HG03064 (cell line): ENCODE data around the gene SREBF1.

Experiments used
- ATAC-seq: cut with Tn5 transposase; IDR thresholded peaks from one replicate; pipeline ENCODE4 v1.9.1; 2021; ENCODE audit warnings: low read depth; ENCODE audit not compliant: unreplicated experiment

The SREBF1 gene

GRCh38 chr17:17784657-17785267 is 52.0 kb downstream of the SREBF1 start:
- no peak for ATAC-seq

GRCh38 chr17:17783825-17784656 is 52.7 kb downstream of the SREBF1 start:
- ATAC-seq: no peak

DNA sequence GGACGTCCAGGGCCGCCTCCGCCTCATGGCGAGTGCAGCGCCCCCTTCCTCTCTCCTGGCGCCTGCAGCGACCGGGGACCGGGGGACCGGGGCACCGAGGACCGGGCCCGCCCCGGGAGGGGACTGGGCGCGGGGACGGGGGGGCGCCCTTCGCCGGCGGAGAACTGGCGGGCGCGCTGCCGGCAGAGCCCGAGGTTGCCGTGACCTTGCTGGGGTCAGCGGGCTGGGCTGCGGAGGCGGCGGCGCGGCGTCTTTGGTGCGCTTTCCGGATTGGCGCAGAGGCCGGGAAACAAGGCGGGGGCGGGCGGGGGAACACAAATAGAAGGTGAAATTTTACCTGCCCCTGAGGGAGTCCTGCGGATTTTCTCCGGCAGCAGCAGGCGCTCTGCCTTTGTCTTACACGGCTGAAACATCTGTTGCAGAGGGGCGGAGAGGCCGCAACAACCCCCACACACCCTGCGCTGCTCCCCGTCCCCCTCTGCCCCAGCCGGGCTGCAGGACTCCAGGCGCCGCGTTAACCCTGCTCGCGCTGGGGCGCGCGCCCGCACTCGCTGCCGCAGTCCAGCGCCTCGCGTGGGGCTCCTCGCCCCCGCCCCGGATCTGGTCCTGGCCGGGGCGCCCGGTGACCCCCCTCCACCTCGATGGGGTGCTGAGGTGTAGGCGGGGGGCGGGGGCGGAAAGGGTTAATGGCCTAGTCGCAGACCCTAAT is 53.5 kb downstream of the SREBF1 start:
- ATAC-seq: peak; percentile 44

DNA sequence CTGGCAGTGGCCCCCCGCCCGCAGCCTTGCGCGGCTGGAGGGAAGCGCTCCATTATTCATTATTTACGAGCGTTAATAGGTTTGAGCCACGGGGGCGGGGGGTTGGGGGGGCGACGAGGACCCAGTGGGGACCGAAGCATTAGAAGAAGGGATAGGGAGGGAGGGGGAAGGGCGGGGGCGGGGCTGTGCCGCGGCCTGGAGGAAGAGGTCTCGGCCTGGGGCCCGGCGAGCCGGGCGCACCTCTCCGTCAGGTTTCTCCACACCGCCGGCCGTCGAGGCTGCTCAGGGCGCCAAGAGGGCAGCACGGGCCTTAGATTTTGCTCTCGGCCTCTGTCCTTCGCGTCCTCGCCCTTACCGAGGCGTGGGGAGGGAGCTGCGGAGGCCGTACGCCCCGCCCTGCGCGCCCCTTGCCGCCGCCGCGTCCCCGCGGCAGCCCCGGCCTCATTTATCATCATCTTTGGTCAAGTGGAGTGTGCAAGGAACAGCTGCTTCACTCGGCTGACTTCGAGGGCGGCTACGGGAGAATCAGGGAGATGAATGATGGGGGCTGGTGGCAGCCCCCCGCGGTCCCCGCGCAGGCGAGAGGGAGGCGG is 54.2 kb downstream of the SREBF1 start:
- ATAC-seq: no peak

GRCh38 chr17:17781591-17782496 is 54.9 kb downstream of the SREBF1 start:
- ATAC-seq: no peak

GRCh38 chr17:17780922-17781590 is 55.7 kb downstream of the SREBF1 start:
- no peak for ATAC-seq

DNA sequence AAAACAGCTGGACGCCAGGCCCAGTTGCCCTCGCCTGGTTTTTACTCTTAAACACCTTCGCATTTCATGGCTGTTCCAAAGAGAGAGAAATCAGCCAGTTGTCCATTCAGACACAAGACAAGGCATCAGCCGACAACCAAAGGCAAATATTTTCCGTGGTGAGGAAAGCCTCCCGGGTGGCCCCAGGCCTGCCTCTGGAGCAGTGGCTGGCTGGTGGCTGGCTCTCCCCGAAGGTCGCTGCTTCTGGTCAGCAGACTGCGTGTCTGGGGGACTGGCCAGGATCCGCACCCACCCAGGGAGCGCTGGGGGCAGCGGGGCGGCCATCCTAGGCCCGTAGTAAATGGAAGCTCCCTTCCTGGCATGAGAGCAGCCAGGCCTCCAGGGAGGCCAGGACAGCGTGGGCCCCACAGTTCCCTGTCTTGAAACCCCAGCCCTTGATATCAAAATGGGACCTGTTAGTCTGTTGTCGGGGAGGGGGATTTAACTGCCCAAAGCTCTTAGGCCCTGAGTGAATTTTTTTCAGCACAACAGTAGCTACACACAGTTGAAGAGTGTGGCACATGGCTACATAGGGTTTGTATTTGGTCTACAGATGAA is 57.7 kb downstream of the SREBF1 start:
- ATAC-seq: no peak

DNA sequence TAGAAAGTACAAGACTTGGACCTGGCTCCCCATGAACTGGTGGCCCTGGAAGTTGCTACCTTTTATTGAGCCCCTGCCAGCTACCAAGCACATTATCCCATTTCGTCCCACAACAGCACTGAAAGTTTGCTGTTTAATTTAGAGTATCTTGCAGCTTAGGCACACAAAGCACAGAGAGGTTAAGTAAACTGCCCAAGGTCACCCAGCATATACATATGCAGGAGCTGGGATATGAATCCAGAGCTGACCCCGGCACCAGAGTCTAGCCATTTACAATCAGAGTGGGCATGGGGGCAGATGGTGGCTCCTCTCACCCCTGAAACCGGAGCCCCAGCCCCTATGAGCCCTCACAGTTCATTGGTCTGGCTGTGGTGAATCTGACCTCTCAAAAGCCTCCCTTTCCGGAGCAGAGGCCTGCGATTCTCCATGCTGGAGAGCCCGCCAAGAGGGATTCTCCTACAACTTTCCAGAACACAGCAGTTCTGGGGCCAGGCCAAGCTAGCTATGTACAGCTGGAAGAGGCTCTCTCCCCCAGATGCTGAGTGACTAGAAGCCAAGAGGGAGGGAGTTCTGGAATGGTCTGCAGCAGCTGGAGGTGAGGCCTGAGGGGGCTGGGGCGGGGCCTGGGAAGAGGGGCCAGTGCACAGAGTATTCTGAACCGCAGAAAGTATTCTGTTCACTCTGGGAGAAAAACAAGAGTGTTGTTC is 58.3 kb downstream of the SREBF1 start:
- no peak for ATAC-seq

DNA sequence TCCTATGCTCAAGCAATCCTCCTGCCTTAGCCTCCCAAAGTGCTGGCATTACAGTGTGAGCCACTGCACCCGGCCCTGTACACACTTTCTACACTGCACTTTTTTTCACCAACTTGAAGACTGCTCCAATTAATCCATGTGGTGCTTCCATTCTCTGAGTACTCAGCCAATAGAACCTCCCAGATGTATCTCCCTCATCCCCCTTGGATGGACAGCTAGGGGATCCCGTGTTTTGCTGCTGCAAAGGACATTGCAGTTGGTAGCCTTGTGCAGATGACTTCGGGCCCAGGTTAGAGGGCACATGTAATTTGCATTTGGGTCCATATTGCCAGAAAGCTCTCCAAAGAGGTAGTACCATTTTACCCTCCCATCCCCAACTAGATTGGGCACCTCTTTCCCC is 59.9 kb downstream of the SREBF1 start:
- no peak for ATAC-seq

- no peak for ATAC-seq
Observed at GRCh38 chr17:17774009-17774881, 62.5 kb downstream of the SREBF1 start.

DNA sequence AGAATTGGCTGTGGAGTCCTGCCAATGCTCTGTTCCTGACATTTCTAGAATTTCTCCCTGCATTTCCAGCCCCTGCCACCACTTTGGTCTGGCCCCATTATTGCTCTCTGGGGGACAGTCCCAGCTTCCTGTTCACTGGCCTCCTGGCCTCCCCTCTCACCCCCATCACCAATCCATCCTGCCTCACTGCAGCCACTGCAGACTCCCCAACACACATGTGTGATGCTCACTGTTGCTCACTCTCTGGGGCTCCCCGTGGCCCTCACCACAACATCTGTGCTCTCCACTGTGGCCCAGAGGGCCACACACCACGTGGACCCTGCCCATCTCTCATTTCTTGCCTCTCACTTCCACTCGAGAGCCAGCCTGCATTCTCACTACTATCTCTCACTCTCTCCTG is 64.6 kb downstream of the SREBF1 start:
- ATAC-seq: no peak

GRCh38 chr17:17771498-17772201 is 65.1 kb downstream of the SREBF1 start:
- no peak for ATAC-seq

DNA sequence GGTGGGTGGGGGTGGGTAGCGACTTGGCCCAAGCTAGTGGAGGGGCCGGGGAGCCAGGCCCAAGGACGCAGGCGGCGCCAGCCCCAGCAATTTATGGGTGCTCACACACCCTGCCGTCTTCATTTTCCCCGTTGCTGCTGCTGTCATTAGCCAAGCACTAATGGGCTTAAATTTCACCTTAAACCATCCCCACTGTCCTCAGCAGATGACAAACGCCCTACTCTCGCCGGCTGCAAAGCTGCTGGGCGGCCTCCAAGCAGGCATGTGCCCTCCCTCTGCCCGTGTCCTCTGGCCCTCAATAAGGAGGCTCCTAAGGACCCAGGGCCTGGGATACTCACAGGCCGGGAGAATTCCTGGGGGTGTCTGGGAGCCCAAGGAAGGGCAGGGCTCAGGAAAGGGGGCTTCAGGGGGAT is 66.1 kb downstream of the SREBF1 start:
- ATAC-seq: no peak

- ATAC-seq: no peak
Observed at GRCh38 chr17:17769869-17770631, 66.7 kb downstream of the SREBF1 start.

DNA sequence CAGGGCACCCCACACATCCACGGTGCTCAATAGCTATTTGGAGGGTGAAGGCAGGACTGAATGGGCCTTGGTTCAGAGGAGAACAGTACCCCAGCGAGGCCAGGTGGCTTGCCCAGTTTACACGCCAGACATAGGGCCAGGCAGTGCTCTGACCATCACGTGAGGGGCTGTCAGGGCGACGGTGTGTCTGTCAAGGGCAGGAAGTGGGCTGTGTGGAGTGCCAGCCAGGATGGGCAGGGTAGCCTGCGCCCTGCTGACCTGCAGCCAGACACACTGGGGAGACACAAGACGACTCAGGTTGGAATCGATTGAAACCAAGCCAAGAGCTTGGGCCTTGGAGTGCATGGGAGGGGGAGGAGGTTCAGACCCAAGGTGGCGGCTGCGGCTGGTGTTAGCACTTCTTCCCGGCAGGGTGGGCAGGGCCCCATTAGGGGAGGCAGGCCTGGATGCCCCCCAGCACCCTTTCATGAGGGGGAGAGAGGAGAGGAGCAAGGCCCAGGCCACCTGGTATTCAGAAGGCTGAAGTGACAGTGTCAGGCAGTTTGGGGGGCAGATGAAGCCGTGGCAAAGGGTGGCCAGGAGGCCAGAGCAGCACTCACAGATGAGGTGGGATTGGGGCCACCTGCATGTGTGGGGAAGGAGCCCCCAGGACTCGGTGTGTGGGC is 68.2 kb downstream of the SREBF1 start:
- ATAC-seq: no peak

DNA sequence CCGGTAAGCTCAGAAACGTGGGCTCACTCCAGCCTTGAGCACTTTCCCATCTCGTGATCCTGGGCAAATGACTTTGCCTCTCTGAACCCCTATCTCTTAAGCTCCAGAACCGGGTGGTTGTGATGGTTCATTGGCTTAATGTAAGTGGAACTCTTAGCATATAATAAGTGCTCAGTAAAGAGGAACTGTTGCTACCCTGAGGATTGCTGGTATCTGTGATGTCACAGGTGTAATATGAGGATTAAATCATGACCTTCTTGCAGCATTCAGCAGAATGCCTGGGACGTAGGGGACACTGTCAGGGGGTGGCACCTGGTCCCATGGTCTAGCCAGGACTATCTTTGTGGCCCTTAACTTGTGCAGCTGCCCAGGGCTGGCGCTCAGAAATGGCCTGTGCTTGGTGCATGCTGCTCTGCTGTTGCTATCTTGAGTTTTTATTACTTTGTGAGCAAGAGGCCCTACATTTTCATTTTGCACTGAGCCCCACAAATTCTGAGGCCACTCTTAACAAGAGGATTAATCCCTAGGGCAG is 68.8 kb downstream of the SREBF1 start:
- no peak for ATAC-seq
